ENCODE data around the gene TCAP. TPM values are rescaled to one million over a fixed set of nuclear protein-coding genes. Genes with fewer than 3 reads are reported as not detected.

TCAP gene
- total RNA-seq, 2 donors from 2014 or later: 1.5 to 1.9 TPM

DNA sequence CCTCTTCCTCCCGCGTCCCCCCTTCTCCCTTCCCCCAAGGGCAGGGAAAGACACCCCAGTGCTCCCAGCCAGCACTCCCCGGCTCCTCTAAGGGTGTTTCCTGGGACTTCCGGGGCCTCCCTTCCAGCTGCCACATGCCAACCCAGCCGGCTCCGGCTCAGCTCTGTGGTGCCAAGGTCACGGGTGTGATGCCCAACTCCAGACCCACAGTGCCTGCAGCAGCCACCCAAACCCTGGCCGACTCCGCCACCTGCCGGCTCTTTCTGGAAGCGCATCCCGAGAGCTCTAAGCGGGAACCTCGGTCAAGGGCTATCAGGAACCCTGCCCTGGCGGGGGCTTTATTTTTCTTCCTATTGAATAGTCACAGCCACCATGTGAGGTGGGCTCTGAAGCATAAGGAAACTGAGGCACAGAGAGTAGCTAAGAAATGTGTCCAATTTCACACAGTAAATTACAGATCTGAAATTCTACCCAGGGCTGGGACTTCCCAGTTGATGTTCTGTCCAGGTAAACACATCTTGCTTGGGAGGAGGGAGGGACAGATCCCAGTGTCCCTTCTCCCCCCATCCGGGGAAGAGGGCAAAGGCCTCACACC, 41.7 kb upstream of the TCAP start:
- Histone ChIP-seq H3K27ac (ENCODE audit: low read depth, low read length) (no peak overlapping the region), H3K9ac (ENCODE audit: extremely low read depth, low read length, poor library complexity, severe bottlenecking) (no peak overlapping the region), H3K4me3 (ENCODE audit: low read length) (no peak overlapping the region), H3K36me3 (ENCODE audit: control insufficient read depth, insufficient read depth, low read length) (no peaks in the 10 kb centered on the region), H3K4me1 (ENCODE audit: control insufficient read depth, insufficient read depth, low read length) (peaks cover 7% of the 10 kb centered on the region), H3K27me3 (ENCODE audit: control insufficient read depth, insufficient read depth, low read length, poor library complexity, severe bottlenecking) (peaks cover 73% of the 10 kb centered on the region), H3K9me3 (ENCODE audit: control insufficient read depth, low read length) (no peaks in the 10 kb centered on the region)
- 13 to 15% methylated on average over 9 to 16 of the region's 16 CpGs for WGBS, 2 experiments (ENCODE audit: insufficient coverage in 1 of 2, insufficient read length in 1 of 2)
- Mint-ChIP-seq H3K27ac (no peak overlapping the region), H3K27me3 (ENCODE audit: insufficient read depth) (peaks cover 81% of the 10 kb centered on the region), H3K4me1 (peaks cover 11% of the 10 kb centered on the region), H3K9me3 (no peaks in the 10 kb centered on the region), H3K36me3 (ENCODE audit: low read depth) (no peaks in the 10 kb centered on the region), H3K4me3 (no peak overlapping the region)
- peak; percentile 98 for DNase-seq
- TF ChIP-seq, protein P1, sequence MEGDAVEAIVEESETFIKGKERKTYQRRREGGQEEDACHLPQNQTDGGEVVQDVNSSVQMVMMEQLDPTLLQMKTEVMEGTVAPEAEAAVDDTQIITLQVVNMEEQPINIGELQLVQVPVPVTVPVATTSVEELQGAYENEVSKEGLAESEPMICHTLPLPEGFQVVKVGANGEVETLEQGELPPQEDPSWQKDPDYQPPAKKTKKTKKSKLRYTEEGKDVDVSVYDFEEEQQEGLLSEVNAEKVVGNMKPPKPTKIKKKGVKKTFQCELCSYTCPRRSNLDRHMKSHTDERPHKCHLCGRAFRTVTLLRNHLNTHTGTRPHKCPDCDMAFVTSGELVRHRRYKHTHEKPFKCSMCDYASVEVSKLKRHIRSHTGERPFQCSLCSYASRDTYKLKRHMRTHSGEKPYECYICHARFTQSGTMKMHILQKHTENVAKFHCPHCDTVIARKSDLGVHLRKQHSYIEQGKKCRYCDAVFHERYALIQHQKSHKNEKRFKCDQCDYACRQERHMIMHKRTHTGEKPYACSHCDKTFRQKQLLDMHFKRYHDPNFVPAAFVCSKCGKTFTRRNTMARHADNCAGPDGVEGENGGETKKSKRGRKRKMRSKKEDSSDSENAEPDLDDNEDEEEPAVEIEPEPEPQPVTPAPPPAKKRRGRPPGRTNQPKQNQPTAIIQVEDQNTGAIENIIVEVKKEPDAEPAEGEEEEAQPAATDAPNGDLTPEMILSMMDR (conservative IDR thresholded peaks at IDR 0.05): peak; percentile 92

DNA sequence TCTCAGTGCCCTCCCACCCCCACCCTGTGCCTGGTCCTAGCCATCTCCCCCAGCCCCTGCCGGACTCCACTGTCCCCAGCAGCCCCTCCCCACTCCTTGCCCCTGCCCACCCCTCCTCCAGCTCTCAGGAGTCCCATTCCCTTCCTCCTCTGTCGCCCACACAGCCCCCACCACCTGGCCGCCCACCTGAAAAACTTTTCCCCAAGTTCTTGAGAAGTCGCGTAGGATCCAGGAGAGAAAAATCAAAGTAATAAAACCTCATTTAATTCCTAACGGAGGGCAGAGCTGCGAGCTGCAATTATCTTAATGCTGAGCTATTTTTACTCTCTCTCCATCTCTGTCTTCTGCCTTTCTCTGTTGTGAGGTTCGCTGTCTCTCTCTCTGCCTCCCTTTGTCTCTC, 40.8 kb upstream of the TCAP start:
- Histone ChIP-seq H3K4me1 (ENCODE audit: control insufficient read depth, insufficient read depth, low read length) (peaks cover 10% of the 10 kb centered on the region), H3K4me3 (ENCODE audit: low read length) (no peak overlapping the region), H3K27me3 (ENCODE audit: control insufficient read depth, insufficient read depth, low read length, poor library complexity, severe bottlenecking) (peaks cover 65% of the 10 kb centered on the region), H3K9me3 (ENCODE audit: control insufficient read depth, low read length) (no peaks in the 10 kb centered on the region), H3K9ac (ENCODE audit: extremely low read depth, low read length, poor library complexity, severe bottlenecking) (no peak overlapping the region), H3K27ac (ENCODE audit: low read depth, low read length) (no peak overlapping the region), H3K36me3 (ENCODE audit: control insufficient read depth, insufficient read depth, low read length) (no peaks in the 10 kb centered on the region)
- Mint-ChIP-seq H3K27ac (no peak overlapping the region), H3K9me3 (no peaks in the 10 kb centered on the region), H3K27me3 (ENCODE audit: insufficient read depth) (peaks cover 76% of the 10 kb centered on the region), H3K4me3 (no peak overlapping the region), H3K36me3 (ENCODE audit: low read depth) (no peaks in the 10 kb centered on the region), H3K4me1 (peaks cover 15% of the 10 kb centered on the region)
- TF ChIP-seq, protein P1 (conservative IDR thresholded peaks at IDR 0.05): no peak
- DNase-seq: no peak
- 74 to 81% methylated on average over 7 to 8 of the region's 8 CpGs for WGBS, 2 experiments (ENCODE audit: insufficient coverage in 1 of 2, insufficient read length in 1 of 2)

DNA sequence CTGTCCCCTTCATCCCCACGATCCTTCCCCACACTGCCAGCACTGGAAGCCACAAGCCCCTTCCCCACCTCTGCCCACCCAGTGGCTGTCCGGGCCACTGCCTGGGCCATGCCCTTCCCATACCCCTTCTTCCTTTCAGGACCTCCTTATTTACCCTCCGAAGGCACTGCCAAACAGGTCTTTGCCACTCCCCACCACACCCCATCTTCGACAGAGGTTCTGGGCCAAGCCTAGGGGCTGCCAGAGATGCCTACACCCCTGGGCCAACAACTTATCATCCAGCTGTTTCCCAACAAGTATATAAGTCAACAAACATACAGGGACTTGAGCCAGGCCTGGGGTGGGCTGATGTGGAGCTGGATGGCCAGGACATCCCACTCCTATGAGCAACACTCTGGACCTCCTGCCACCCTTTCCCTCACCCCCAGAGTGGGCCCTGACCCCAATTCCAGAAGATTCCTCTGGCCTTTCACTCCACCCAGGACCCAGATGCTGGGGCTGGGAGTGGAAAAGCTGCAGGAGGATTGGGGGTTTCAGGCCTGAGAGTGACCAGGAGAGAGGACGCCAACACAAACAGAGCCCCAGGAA, 39.9 kb upstream of the TCAP start:
- Histone ChIP-seq H3K27ac (ENCODE audit: low read depth, low read length) (no peak overlapping the region), H3K9me3 (ENCODE audit: control insufficient read depth, low read length) (no peaks in the 10 kb centered on the region), H3K36me3 (ENCODE audit: control insufficient read depth, insufficient read depth, low read length) (no peaks in the 10 kb centered on the region), H3K4me3 (ENCODE audit: low read length) (no peak overlapping the region), H3K27me3 (ENCODE audit: control insufficient read depth, insufficient read depth, low read length, poor library complexity, severe bottlenecking) (peaks cover 57% of the 10 kb centered on the region), H3K4me1 (ENCODE audit: control insufficient read depth, insufficient read depth, low read length) (peaks cover 10% of the 10 kb centered on the region), H3K9ac (ENCODE audit: extremely low read depth, low read length, poor library complexity, severe bottlenecking) (no peak overlapping the region)
- TF ChIP-seq, protein P1 (conservative IDR thresholded peaks at IDR 0.05): no peak
- WGBS, 2 experiments (ENCODE audit: insufficient coverage in 1 of 2, insufficient read length in 1 of 2): 75 to 93% methylated on average over 3 to 4 of the region's 5 CpGs
- Mint-ChIP-seq H3K27ac (no peak overlapping the region), H3K9me3 (no peaks in the 10 kb centered on the region), H3K4me1 (peaks cover 15% of the 10 kb centered on the region), H3K4me3 (peak overlapping the region; percentile 61), H3K36me3 (ENCODE audit: low read depth) (no peaks in the 10 kb centered on the region), H3K27me3 (ENCODE audit: insufficient read depth) (peaks cover 66% of the 10 kb centered on the region)
- DNase-seq: no peak

Data from endodermal cell (in vitro differentiated cells).